KOPT-K1 (cell line): ENCODE data around the gene TNC.

Experiments used
- H3K27ac ChIP-seq: fragments of 200-600 bp; sonication (generic); 2 replicates; pipeline ENCODE4 v1.5.1; 2016; ENCODE audit warnings: antibody characterized with exemption, mild to moderate bottlenecking, low read depth, low read length; ENCODE audit not compliant: poor library complexity, severe bottlenecking
- H3K36me3 ChIP-seq: fragments of 200-600 bp; sonication (generic); 2 replicates; pipeline ENCODE4 v1.5.1; 2017; ENCODE audit warnings: antibody characterized with exemption, mild to moderate bottlenecking, low read length, moderate library complexity; ENCODE audit not compliant: insufficient read depth
- H3K9me3 ChIP-seq: fragments of 200-600 bp; sonication (generic); 2 replicates; pipeline ENCODE4 v1.5.1; 2017; ENCODE audit warnings: antibody characterized with exemption, low read length, mild to moderate bottlenecking; ENCODE audit not compliant: insufficient read depth, poor library complexity, severe bottlenecking

Gene TNC

DNA sequence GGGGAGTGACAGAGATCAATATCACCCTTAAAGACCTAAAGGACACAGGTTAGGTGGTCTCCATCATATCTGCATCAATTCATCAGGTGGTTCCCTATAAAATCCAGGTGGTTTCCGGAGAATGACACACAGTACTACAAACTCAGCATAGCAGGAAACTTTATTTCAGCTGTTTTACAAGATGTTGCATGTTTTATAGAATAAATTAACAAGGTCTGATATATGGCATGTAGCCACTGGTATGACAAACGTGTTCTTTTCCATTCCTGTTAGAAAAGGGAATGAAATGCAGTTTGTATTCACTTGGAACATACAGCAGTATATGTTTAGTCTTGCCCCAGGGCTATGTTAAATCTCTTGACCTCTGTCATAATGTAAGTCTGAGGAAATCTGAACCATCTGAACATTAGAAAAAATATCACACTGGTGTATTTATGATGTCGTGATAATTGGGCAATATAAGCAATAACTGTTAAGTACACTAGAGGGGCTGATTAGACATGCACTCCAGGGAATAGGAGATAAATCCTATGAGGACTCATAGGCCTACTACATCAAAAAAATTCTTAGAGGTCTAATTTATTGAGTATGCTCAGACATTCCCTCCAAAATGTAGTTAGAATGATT lies 145.3 kb downstream of the TNC start:
- H3K9me3 ChIP-seq = no peaks in the 10 kb centered on the region
- no peak overlapping the region for H3K27ac ChIP-seq
- H3K36me3 ChIP-seq = no peaks in the 10 kb centered on the region
